ENCODE results near the gene GPR171.

DNA sequence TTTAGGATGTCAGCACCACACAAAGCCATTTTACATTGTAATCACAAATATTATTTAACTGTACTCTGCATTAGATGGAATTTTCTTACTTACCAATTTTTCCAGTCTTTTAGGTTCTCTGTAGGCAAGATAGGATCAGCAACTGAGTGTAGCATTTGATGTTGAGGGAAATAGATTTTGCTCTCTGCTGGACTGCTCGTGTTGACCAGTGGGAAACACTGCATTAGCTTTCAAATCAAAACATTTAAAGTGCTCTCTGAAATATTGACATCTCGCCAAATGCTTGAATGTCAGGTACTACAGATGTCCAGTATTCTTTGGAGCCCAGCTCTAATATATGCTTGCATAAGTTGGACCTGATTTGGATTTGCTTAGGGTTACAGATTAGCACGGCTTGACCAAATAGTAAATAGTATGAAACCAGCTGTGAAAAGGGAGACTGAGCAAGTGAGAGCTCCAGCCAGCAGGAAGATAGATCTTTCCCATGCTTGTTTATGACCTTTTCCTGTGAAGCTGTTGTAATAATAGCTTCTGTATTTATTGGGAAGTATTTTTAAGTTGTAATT, 45.8 kb upstream of the GPR171 start:
- TF ChIP-seq, protein P1, sequence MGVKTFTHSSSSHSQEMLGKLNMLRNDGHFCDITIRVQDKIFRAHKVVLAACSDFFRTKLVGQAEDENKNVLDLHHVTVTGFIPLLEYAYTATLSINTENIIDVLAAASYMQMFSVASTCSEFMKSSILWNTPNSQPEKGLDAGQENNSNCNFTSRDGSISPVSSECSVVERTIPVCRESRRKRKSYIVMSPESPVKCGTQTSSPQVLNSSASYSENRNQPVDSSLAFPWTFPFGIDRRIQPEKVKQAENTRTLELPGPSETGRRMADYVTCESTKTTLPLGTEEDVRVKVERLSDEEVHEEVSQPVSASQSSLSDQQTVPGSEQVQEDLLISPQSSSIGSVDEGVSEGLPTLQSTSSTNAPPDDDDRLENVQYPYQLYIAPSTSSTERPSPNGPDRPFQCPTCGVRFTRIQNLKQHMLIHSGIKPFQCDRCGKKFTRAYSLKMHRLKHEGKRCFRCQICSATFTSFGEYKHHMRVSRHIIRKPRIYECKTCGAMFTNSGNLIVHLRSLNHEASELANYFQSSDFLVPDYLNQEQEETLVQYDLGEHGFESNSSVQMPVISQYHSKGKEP (CRISPR knock-in tag; IDR thresholded peaks at IDR 0.05): no peak
- no peak for TF ChIP-seq CHCHD3 (CRISPR knock-in tag; IDR thresholded peaks at IDR 0.05)
- TF ChIP-seq, protein P2, sequence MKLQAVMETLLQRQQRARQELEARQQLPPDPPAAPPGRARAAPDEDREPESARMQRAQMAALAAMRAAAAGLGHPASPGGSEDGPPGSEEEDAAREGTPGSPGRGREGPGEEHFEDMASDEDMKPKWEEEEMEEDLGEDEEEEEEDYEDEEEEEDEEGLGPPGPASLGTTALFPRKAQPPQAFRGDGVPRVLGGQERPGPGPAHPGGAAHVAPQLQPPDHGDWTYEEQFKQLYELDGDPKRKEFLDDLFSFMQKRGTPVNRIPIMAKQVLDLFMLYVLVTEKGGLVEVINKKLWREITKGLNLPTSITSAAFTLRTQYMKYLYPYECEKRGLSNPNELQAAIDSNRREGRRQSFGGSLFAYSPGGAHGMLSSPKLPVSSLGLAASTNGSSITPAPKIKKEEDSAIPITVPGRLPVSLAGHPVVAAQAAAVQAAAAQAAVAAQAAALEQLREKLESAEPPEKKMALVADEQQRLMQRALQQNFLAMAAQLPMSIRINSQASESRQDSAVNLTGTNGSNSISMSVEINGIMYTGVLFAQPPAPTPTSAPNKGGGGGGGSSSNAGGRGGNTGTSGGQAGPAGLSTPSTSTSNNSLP (IDR thresholded peaks at IDR 0.05; ENCODE audit: low read depth, low read length): no peak
- no peak for TF ChIP-seq ETV6 (CRISPR knock-in tag; conservative IDR thresholded peaks at IDR 0.05)
- no peak for TF ChIP-seq SAFB2 (CRISPR knock-in tag; IDR thresholded peaks at IDR 0.05; ENCODE audit: borderline replicate concordance, low read depth)
- TF ChIP-seq ZNF326 (CRISPR knock-in tag; IDR thresholded peaks at IDR 0.05; ENCODE audit: borderline replicate concordance): no peak
- TF ChIP-seq, protein P3, sequence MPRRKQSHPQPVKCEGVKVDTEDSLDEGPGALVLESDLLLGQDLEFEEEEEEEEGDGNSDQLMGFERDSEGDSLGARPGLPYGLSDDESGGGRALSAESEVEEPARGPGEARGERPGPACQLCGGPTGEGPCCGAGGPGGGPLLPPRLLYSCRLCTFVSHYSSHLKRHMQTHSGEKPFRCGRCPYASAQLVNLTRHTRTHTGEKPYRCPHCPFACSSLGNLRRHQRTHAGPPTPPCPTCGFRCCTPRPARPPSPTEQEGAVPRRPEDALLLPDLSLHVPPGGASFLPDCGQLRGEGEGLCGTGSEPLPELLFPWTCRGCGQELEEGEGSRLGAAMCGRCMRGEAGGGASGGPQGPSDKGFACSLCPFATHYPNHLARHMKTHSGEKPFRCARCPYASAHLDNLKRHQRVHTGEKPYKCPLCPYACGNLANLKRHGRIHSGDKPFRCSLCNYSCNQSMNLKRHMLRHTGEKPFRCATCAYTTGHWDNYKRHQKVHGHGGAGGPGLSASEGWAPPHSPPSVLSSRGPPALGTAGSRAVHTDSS (CRISPR knock-in tag; conservative IDR thresholded peaks at IDR 0.05): no peak
- TF ChIP-seq, protein P4, sequence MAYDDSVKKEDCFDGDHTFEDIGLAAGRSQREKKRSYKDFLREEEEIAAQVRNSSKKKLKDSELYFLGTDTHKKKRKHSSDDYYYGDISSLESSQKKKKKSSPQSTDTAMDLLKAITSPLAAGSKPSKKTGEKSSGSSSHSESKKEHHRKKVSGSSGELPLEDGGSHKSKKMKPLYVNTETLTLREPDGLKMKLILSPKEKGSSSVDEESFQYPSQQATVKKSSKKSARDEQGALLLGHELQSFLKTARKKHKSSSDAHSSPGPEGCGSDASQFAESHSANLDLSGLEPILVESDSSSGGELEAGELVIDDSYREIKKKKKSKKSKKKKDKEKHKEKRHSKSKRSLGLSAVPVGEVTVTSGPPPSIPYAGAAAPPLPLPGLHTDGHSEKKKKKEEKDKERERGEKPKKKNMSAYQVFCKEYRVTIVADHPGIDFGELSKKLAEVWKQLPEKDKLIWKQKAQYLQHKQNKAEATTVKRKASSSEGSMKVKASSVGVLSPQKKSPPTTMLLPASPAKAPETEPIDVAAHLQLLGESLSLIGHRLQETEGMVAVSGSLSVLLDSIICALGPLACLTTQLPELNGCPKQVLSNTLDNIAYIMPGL (CRISPR knock-in tag; IDR thresholded peaks at IDR 0.05; ENCODE audit: borderline replicate concordance in 1 of 2, low read depth in 1 of 2): no peak
- no peak for TF ChIP-seq NFIC (IDR thresholded peaks at IDR 0.05; ENCODE audit: low read length)
- TF ChIP-seq, protein P5, sequence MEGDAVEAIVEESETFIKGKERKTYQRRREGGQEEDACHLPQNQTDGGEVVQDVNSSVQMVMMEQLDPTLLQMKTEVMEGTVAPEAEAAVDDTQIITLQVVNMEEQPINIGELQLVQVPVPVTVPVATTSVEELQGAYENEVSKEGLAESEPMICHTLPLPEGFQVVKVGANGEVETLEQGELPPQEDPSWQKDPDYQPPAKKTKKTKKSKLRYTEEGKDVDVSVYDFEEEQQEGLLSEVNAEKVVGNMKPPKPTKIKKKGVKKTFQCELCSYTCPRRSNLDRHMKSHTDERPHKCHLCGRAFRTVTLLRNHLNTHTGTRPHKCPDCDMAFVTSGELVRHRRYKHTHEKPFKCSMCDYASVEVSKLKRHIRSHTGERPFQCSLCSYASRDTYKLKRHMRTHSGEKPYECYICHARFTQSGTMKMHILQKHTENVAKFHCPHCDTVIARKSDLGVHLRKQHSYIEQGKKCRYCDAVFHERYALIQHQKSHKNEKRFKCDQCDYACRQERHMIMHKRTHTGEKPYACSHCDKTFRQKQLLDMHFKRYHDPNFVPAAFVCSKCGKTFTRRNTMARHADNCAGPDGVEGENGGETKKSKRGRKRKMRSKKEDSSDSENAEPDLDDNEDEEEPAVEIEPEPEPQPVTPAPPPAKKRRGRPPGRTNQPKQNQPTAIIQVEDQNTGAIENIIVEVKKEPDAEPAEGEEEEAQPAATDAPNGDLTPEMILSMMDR (CRISPR knock-in tag; IDR thresholded peaks at IDR 0.05): no peak

All from HepG2 (cell line).